Stimulated activated CD4-positive, alpha-beta T cell treated with anti-CD3 and anti-CD28 coated beads, Interleukin-12 subunit alpha, Interleukin-12 subunit beta, amount 100 ng/mL, for 24 hours (primary cell): Measurements from ENCODE around the gene MAP4K3.

ENCODE experiments used
- DNase-seq, 2 experiments: peaks; one replicate each; pipeline ENCODE4 v3.0.0-alpha.2; 2020; ENCODE audit warnings: low read depth in 2 of 2

The MAP4K3 gene

GRCh38 chr2:39243469-39244123, 193.5 kb downstream of the MAP4K3 start, which contains the start of gene CDKL4:
Gene CDKL4 (minus strand): TSS chr2:39243970.
- DNase-seq, result no peak

GRCh38 chr2:39241588-39241987, 195.5 kb downstream of the MAP4K3 start:
- DNase-seq, result no peak

GRCh38 chr2:39240758-39241157, 196.3 kb downstream of the MAP4K3 start:
- DNase-seq, result no peak

- DNase-seq, result no peak
Measured at GRCh38 chr2:39234754-39235153, 202.3 kb downstream of the MAP4K3 start.

GRCh38 chr2:39232141-39232540, 204.9 kb downstream of the MAP4K3 start:
- DNase-seq, result no peak

- DNase-seq, result no peak
Measured at GRCh38 chr2:39228413-39229209, 208.5 kb downstream of the MAP4K3 start.

- peak; percentile 58 to 69 for DNase-seq
Measured at GRCh38 chr2:39227628-39228412, 209.3 kb downstream of the MAP4K3 start.

GRCh38 chr2:39225567-39225966, 211.5 kb downstream of the MAP4K3 start:
- DNase-seq, result no peak

GRCh38 chr2:39223909-39224308, 213.2 kb downstream of the MAP4K3 start:
- no peak for DNase-seq

GRCh38 chr2:39221459-39221858, 215.6 kb downstream of the MAP4K3 start:
- DNase-seq, result no peak

- no peak for DNase-seq
Measured at GRCh38 chr2:39220136-39220535, 216.9 kb downstream of the MAP4K3 start.

GRCh38 chr2:39218391-39218790, 218.7 kb downstream of the MAP4K3 start:
- DNase-seq, result no peak

GRCh38 chr2:39217192-39217550, 219.9 kb downstream of the MAP4K3 start:
- DNase-seq, result no peak

GRCh38 chr2:39216346-39217191, 220.5 kb downstream of the MAP4K3 start:
- peak; percentile 24 to 50 for DNase-seq

GRCh38 chr2:39215545-39215944, 221.5 kb downstream of the MAP4K3 start:
- DNase-seq, result no peak

GRCh38 chr2:39213015-39213414, 224.1 kb downstream of the MAP4K3 start:
- DNase-seq, result no peak

- no peak for DNase-seq
Measured at GRCh38 chr2:39210846-39211245, 226.2 kb downstream of the MAP4K3 start.

GRCh38 chr2:39203382-39203781, 233.7 kb downstream of the MAP4K3 start:
- DNase-seq, result no peak

- DNase-seq, result no peak
Measured at GRCh38 chr2:39202639-39203369, 234.3 kb downstream of the MAP4K3 start.
